Esophagus squamous epithelium (tissue), 5 donors: ENCODE measurements around the gene HIRIP3. TPM values are rescaled to one million over a fixed set of nuclear protein-coding genes. Genes with fewer than 3 reads are reported as not detected.

Source experiments
- DNase-seq: peaks from one replicate; lab custom pipeline; 2025; lab: John Stamatoyannopoulos, UW
- H3K27ac ChIP-seq, 4 donors: fragments of 200-600 bp; sonication (generic); one replicate each; pipeline ENCODE4 v1.5.1; 2016 to 2019; ENCODE audit warnings: mild to moderate bottlenecking in 1 of 4
- H3K27me3 ChIP-seq, 4 donors: fragments of 200-600 bp; sonication (generic); 1 replicate in 3 of 4; 2 replicates in 1 of 4; pipeline versions ENCODE4 v1.5.1 to v1.6.0; 2017 to 2021; ENCODE audit warnings: antibody characterized with exemption in 1 of 4
- H3K36me3 ChIP-seq, 3 donors: fragments of 200-600 bp; sonication (generic); one replicate each; pipeline ENCODE4 v1.5.1; 2016 to 2019
- H3K4me1 ChIP-seq, 3 donors: fragments of 200-600 bp; sonication (generic); one replicate each; pipeline ENCODE4 v1.5.1; 2017 to 2019
- H3K4me3 ChIP-seq, 4 donors: fragments of 200-600 bp; sonication (generic); 1 replicate in 3 of 4; 2 replicates in 1 of 4; pipeline ENCODE4 v1.5.1; 2016 to 2019; ENCODE audit warnings: mild to moderate bottlenecking in 2 of 4, moderate library complexity in 1 of 4
- H3K9me3 ChIP-seq, 3 donors: fragments of 200-600 bp; sonication (generic); one replicate each; pipeline ENCODE4 v1.5.1; 2016 to 2019
- POLR2A ChIP-seq, 4 donors: fragments of 450-650 bp; IDR thresholded peaks; one replicate each; pipeline ENCODE4 v1.6.1; 2017; ENCODE audit warnings: antibody characterized with exemption in 4 of 4, mild to moderate bottlenecking in 4 of 4, moderate library complexity in 3 of 4
- WGBS, 2 donors: methylation state at CpG; one replicate each; pipeline ENCODE4 v1.1.5; 2018; 5-methylcytosine and 5-hydroxymethylcytosine counted together
- intact Hi-C: fragments of 100-400 bp; cut with DNase I; formaldehyde crosslinking; loops from one replicate; pipeline ENCODE4 v1.15.0; 2022
- total RNA-seq, 4 donors: library from RNA; depleted of rRNA; stranded (reverse); fragments of >200 nt; gene quantifications; one replicate each; pipeline ENCODE4 v1.1.0, GENCODE V29; 2016
- TF ChIP-seq, protein P1 (sequence below), 6 experiments: fragments of 450-650 bp in 4 of 6; fragments of 200-600 bp in 2 of 6; sonication (generic) in 2 of 6; IDR thresholded peaks; one replicate each; pipeline ENCODE4 v1.5.1; 2016 to 2019; ENCODE audit warnings: antibody characterized with exemption in 6 of 6, mild to moderate bottlenecking in 4 of 6, moderate library complexity in 4 of 6
- donor health status: DM: yes; HTN: yes; CAD: no.

HIRIP3 gene
- total RNA-seq, 4 donors from 2014 or later, result 5.1 to 12.8 (median 9.7) TPM

DNA sequence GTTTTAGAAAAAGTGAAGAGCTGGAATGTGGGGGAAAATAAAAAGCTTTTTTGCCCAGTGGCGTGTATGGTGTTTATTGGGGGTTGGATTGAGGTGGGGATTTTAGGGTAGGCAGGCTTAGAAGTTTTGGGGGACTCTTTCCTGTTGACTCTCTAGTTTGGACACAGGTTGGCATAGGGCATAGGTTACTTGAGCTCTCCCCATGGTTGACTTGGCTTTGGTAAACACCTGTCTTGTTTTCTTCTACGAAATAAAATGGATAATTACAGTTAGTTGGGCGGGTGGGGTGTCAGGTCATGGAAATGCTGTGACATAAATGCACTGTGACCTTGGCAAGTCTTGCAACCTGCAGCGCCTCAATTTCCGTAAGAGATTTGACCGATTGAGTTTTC lies 22.4 kb downstream of the HIRIP3 start:
- 76 to 78% methylated on average over 5 to 6 of the region's 6 CpGs for WGBS, 2 donors
- H3K27ac ChIP-seq, result peak overlapping the region; percentile 89 to 97 (median 92)
- peaks cover 12 to 48% (median 23%) of the 10 kb centered on the region in 3 donors for H3K4me1 ChIP-seq
- DNase-seq, result no peak
- intact Hi-C loops, result no loop called here
- H3K4me3 ChIP-seq, result peak overlapping the region; percentile 74 to 94 (median 92)
- peaks cover 6 to 48% (median 14%) of the 10 kb centered on the region in 3 donors for H3K36me3 ChIP-seq
- TF ChIP-seq, protein P1, sequence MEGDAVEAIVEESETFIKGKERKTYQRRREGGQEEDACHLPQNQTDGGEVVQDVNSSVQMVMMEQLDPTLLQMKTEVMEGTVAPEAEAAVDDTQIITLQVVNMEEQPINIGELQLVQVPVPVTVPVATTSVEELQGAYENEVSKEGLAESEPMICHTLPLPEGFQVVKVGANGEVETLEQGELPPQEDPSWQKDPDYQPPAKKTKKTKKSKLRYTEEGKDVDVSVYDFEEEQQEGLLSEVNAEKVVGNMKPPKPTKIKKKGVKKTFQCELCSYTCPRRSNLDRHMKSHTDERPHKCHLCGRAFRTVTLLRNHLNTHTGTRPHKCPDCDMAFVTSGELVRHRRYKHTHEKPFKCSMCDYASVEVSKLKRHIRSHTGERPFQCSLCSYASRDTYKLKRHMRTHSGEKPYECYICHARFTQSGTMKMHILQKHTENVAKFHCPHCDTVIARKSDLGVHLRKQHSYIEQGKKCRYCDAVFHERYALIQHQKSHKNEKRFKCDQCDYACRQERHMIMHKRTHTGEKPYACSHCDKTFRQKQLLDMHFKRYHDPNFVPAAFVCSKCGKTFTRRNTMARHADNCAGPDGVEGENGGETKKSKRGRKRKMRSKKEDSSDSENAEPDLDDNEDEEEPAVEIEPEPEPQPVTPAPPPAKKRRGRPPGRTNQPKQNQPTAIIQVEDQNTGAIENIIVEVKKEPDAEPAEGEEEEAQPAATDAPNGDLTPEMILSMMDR (IDR thresholded peaks at IDR 0.05), result no peak
- TF ChIP-seq POLR2A (IDR thresholded peaks at IDR 0.05), result no peak
- no peaks in the 10 kb centered on the region for H3K27me3 ChIP-seq
- no peaks in the 10 kb centered on the region for H3K9me3 ChIP-seq

- intact Hi-C loops, result no loop called here
- H3K4me3 ChIP-seq, result no peak overlapping the region
- no peaks in the 10 kb centered on the region for H3K9me3 ChIP-seq
- no peak for DNase-seq
- TF ChIP-seq POLR2A (IDR thresholded peaks at IDR 0.05), result no peak
- TF ChIP-seq, protein P1 (IDR thresholded peaks at IDR 0.05), result no peak
- H3K4me1 ChIP-seq, result peaks cover 12 to 43% (median 23%) of the 10 kb centered on the region in 3 donors
- no peaks in the 10 kb centered on the region for H3K27me3 ChIP-seq
- H3K36me3 ChIP-seq, result peaks cover 6 to 48% (median 13%) of the 10 kb centered on the region in 3 donors
- WGBS, 2 donors, result 91 to 100% methylated on average over 1 of the region's 1 CpG
- peak overlapping the region in 2 of 4 donors; percentile 94 to 97 for H3K27ac ChIP-seq
Measured at GRCh38 chr16:29972500-29972899, 22.9 kb downstream of the HIRIP3 start.

DNA sequence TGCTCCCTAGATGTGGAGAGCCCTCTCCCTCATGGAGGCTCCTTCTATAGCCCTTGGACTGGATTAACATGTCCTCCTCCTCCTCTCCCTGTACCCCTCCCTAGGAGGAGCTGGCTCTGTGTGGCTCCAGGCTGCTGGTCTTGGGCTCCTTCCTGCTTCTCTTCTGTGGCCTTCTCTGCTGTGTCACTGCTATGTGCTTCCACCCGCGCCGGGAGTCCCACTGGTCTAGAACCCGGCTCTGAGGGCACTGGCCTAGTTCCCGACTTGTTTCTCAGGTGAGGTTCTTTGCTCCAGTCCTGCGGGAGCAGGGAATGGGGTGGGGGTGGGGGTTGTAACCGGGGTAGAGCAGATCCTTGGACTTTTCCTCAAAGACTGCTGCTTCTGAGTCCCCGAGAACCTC lies 24.1 kb downstream of the HIRIP3 start:
- WGBS, 2 donors, result 80 to 82% methylated on average over 7 of the region's 8 CpGs
- intact Hi-C loops, result no loop called here
- H3K36me3 ChIP-seq, result peaks cover 6 to 59% (median 13%) of the 10 kb centered on the region in 3 donors

GRCh38 chr16:29968205-29968604 lies 27.2 kb downstream of the HIRIP3 start:
- Histone ChIP-seq H3K27me3 (no peaks in the 10 kb centered on the region), H3K9me3 (no peaks in the 10 kb centered on the region), H3K4me3 (no peak overlapping the region), H3K4me1 (peaks cover 0 to 21% (median 3%) of the 10 kb centered on the region in 3 donors), H3K36me3 (peaks cover 6 to 85% (median 13%) of the 10 kb centered on the region in 3 donors), H3K27ac (no peak overlapping the region)
- DNase-seq, result no peak
- intact Hi-C loops, result no loop called here
- TF ChIP-seq, protein P1 (IDR thresholded peaks at IDR 0.05), result no peak
- no peak for TF ChIP-seq POLR2A (IDR thresholded peaks at IDR 0.05)
- WGBS, 2 donors, result 93 to 98% methylated on average over 2 to 3 of the region's 4 CpGs

More for the DNA sequence above, 24.1 kb downstream of the HIRIP3 start:
- TF ChIP-seq, protein P1 (IDR thresholded peaks at IDR 0.05), result no peak
- TF ChIP-seq POLR2A (IDR thresholded peaks at IDR 0.05), result no peak
- peaks cover 12 to 31% (median 17%) of the 10 kb centered on the region in 3 donors for H3K4me1 ChIP-seq
- H3K27me3 ChIP-seq, result no peaks in the 10 kb centered on the region
- no peak for DNase-seq
- no peak overlapping the region for H3K4me3 ChIP-seq
- no peaks in the 10 kb centered on the region for H3K9me3 ChIP-seq
- no peak overlapping the region for H3K27ac ChIP-seq

DNA sequence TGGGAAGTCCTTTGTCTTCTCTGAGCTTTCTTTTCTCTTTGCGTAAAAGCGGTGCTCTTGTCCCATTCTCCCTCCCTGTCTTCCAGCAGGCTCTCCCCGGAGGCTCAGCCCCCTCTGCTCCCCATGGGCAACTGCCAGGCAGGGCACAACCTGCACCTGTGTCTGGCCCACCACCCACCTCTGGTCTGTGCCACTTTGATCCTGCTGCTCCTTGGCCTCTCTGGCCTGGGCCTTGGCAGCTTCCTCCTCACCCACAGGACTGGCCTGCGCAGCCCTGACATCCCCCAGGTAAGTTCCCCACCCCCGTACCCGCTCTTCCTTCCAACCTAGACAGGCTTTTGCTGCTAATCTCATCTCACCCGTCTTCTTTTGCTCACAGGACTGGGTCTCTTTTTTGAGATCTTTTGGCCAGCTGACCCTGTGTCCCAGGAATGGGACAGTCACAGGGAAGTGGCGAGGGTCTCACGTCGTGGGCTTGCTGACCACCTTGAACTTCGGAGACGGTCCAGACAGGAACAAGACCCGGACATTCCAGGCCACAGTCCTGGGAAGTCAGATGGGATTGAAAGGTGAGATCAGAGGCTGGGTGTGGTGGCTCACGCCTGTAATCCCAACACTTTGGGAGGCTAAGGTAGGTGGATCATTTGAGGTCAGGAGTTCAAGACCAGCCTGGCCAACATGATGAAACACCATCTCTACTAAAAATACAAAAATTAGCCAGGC lies 32.2 kb downstream of the HIRIP3 start:
- H3K9me3 ChIP-seq, result no peaks in the 10 kb centered on the region
- no peak for DNase-seq
- H3K4me1 ChIP-seq, result peaks cover 0 to 32% (median 11%) of the 10 kb centered on the region in 3 donors
- intact Hi-C loops, result no loop called here
- H3K27me3 ChIP-seq, result no peaks in the 10 kb centered on the region
- peaks cover 2 to 44% (median 4%) of the 10 kb centered on the region in 3 donors for H3K36me3 ChIP-seq
- 70 to 79% methylated on average over 7 to 9 of the region's 14 CpGs for WGBS, 2 donors
- H3K4me3 ChIP-seq, result peak overlapping the region; percentile 70 to 85 (median 76)
- peak overlapping the region; percentile 94 to 97 (median 94) for H3K27ac ChIP-seq
- no peak for TF ChIP-seq POLR2A (IDR thresholded peaks at IDR 0.05)
- TF ChIP-seq, protein P1 (IDR thresholded peaks at IDR 0.05), result no peak
